ENCODE data around the gene CCDC192. TPM values are rescaled to one million over a fixed set of nuclear protein-coding genes. Genes with fewer than 3 reads are reported as not detected.

CCDC192 gene
- total RNA-seq, 1 donor from 2014 or later, result 2.1 TPM

GRCh38 chr5:127826011-127826410 is 122.8 kb downstream of the CCDC192 start:
- Mint-ChIP-seq H3K36me3 (no peaks in the 10 kb centered on the region), H3K9me3 (no peaks in the 10 kb centered on the region), H3K27ac (no peak overlapping the region), H3K4me1 (peaks cover 7% of the 10 kb centered on the region), H3K27me3 (ENCODE audit: low read depth) (no peaks in the 10 kb centered on the region), H3K4me3 (no peak overlapping the region)
- no peak for DNase-seq (ENCODE audit: low spot score in 2 of 2, unreplicated experiment in 2 of 2)
- TF ChIP-seq CTCF (IDR thresholded peaks at IDR 0.05; ENCODE audit: unreplicated experiment), result no peak

- no peaks in the 10 kb centered on the region for H3K9me3 Mint-ChIP-seq
- H3K36me3 Mint-ChIP-seq, result no peaks in the 10 kb centered on the region
- no peak overlapping the region for H3K4me3 Mint-ChIP-seq
- H3K27ac Mint-ChIP-seq, result no peak overlapping the region
- TF ChIP-seq CTCF (IDR thresholded peaks at IDR 0.05; ENCODE audit: unreplicated experiment), result no peak
- H3K4me1 Mint-ChIP-seq, result peaks cover 7% of the 10 kb centered on the region
- DNase-seq (ENCODE audit: low spot score in 2 of 2, unreplicated experiment in 2 of 2), result no peak
- H3K27me3 Mint-ChIP-seq (ENCODE audit: low read depth), result no peaks in the 10 kb centered on the region
Observed at GRCh38 chr5:127827451-127827850, 124.3 kb downstream of the CCDC192 start.

DNA sequence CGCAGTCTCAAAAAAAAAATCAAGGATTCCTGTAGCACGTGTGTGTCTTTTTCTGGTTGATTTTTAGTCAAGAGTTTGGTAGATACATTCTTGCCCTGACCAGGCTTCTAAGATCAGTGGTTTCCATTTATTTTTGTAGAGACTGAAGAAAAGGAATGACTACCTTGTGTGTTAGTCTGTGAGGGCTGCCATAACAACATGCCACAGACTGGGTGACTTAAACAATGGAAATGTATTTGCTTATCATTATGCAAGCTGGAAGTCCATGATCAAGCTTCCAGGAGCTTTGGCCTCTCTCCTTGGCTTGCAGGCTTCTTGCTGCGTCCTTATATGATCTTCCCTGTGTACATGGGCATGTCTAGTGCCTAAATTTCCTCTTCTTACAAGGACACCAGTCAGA is 127.0 kb downstream of the CCDC192 start:
- no peak for DNase-seq (ENCODE audit: low spot score in 2 of 2, unreplicated experiment in 2 of 2)
- H3K36me3 Mint-ChIP-seq, result no peaks in the 10 kb centered on the region
- H3K4me3 Mint-ChIP-seq, result no peak overlapping the region
- no peaks in the 10 kb centered on the region for H3K9me3 Mint-ChIP-seq
- no peak overlapping the region for H3K27ac Mint-ChIP-seq
- H3K4me1 Mint-ChIP-seq, result peaks cover 7% of the 10 kb centered on the region
- no peak for TF ChIP-seq CTCF (IDR thresholded peaks at IDR 0.05; ENCODE audit: unreplicated experiment)
- no peaks in the 10 kb centered on the region for H3K27me3 Mint-ChIP-seq (ENCODE audit: low read depth)

DNA sequence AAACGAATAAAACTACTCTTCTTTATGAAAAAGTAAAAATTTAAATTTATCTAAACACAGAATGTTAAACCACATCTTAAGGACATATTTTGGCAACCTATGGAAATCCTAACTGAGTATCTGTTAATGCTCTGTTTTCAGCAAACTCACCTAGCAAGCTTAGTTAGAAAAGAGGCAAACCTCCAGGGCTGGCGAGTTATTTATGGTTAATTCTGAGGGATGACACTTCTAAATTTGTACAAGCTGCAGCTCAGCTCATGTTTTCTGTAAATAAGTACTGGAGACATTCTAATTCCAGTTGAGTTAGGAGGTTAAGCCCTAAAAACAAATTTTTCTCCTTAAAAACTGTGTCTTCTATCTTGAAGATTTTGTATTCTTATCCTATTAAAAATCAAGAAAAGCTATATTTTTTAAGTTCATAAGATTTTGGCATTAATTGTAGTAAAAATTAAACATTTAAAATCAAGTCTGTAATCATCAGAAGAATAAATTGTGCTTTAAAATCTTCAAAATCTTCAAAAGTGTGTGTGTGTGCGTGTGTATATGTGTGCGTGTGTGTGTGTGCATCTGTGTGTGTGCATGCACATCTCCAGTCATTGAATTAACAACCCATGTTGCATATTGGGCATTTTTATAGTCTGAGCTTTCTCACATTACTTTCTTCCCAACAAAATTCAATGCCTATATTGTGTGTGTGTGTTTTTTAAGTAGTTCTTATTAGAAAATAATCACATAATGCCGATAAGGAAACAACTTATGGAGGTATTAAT is 127.8 kb downstream of the CCDC192 start:
- H3K4me1 Mint-ChIP-seq, result peaks cover 7% of the 10 kb centered on the region
- H3K9me3 Mint-ChIP-seq, result no peaks in the 10 kb centered on the region

GRCh38 chr5:127832067-127832466 is 128.9 kb downstream of the CCDC192 start:
- peaks cover 7% of the 10 kb centered on the region for H3K4me1 Mint-ChIP-seq
- no peak for TF ChIP-seq CTCF (IDR thresholded peaks at IDR 0.05; ENCODE audit: unreplicated experiment)
- no peaks in the 10 kb centered on the region for H3K36me3 Mint-ChIP-seq
- no peak overlapping the region for H3K4me3 Mint-ChIP-seq
- no peaks in the 10 kb centered on the region for H3K9me3 Mint-ChIP-seq
- no peaks in the 10 kb centered on the region for H3K27me3 Mint-ChIP-seq (ENCODE audit: low read depth)
- H3K27ac Mint-ChIP-seq, result no peak overlapping the region
- no peak for DNase-seq (ENCODE audit: low spot score in 2 of 2, unreplicated experiment in 2 of 2)

More for the DNA sequence above, 127.8 kb downstream of the CCDC192 start:
- H3K36me3 Mint-ChIP-seq, result no peaks in the 10 kb centered on the region
- H3K27me3 Mint-ChIP-seq (ENCODE audit: low read depth), result no peaks in the 10 kb centered on the region
- no peak for DNase-seq (ENCODE audit: low spot score in 2 of 2, unreplicated experiment in 2 of 2)
- no peak for TF ChIP-seq CTCF (IDR thresholded peaks at IDR 0.05; ENCODE audit: unreplicated experiment)
- no peak overlapping the region for H3K4me3 Mint-ChIP-seq
- no peak overlapping the region for H3K27ac Mint-ChIP-seq

Data from mesothelial cell of epicardium (in vitro differentiated cells).